ENCODE results near the gene PRELP. TPM values are rescaled to one million over a fixed set of nuclear protein-coding genes. Genes with fewer than 3 reads are reported as not detected.

The PRELP gene
- total RNA-seq, 1 donor from 2014 or later, result 0.05 TPM

DNA sequence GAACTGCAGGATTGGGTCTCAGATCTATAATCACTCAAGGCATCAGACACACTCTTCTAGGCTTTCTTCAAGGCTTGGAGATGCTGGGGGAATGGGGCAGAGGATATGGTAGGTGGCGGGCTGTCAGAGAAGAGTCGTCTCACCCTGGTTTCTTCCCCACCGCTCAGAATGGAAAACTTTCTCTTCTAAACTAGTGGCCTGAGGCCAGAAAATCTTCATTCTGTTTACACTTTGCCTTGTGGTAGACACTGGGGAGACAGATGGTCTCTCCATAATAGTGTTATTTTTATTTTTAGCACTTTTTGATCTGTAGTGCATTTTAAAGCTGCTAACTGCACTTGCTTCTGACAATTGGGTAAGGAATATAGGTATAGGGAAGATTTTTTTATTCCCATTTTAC is 2.6 kb downstream of the PRELP start:
- no peak for DNase-seq (ENCODE audit: low read depth)

DNA sequence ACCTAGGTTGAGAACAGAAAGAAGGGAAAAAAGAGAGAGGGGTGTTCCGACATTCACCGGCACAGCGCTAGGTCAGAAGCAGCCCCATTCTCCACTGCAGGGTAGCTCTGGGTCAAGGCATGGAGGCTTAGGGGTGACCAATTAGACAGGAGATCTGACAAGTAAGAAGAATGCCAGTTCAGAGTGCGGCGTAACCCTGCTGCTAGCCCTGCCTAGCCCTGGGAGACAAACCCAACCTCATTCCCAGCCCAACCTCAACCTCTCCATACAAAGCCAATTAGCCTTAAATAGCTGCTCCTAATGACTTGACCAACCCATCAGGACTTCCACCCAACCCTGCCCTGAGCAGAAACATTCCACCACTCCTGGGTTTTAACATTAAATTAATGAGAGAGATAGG is 3.4 kb downstream of the PRELP start:
- DNase-seq (ENCODE audit: low read depth), result no peak

DNA sequence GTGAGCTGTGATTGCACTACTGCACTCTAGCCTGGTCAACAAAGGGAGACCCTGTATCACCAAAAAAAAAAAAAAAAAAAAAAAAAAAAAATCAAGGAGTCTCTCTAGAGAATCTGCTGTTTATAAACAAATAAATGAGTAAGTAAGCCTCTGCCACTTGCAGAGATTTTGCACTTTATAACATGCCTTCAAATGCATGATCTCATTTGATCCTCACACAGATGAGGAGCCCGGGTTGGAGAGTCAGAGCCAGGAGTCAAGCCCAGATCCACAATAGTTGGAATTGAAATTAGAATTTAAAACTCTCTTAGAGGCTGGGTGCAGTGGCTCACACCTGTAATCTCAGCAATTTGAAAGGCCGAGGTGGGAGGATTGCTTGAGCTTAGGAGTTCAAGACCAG is 4.0 kb downstream of the PRELP start:
- no peak for DNase-seq (ENCODE audit: low read depth)

DNA sequence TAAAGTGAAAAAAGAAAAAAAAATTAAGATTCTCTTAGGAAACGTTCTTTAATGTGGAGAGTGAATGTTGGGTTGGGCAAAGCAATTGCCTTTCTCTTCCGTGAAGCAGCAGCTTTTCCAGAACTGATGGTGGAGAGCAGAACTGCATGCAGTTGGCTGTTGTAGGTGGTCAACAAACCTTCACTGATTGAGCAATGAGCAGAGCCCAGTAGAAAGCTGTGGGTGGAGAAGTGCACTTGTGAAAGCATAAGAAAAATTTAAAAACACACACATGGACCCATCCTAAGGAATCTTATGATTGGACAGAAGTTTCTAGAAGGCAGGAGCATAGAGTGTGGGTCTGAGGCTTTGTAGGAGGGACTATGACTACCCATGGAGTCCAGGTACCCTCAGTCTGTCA is 4.5 kb downstream of the PRELP start:
- DNase-seq (ENCODE audit: low read depth), result peak; percentile 22

DNA sequence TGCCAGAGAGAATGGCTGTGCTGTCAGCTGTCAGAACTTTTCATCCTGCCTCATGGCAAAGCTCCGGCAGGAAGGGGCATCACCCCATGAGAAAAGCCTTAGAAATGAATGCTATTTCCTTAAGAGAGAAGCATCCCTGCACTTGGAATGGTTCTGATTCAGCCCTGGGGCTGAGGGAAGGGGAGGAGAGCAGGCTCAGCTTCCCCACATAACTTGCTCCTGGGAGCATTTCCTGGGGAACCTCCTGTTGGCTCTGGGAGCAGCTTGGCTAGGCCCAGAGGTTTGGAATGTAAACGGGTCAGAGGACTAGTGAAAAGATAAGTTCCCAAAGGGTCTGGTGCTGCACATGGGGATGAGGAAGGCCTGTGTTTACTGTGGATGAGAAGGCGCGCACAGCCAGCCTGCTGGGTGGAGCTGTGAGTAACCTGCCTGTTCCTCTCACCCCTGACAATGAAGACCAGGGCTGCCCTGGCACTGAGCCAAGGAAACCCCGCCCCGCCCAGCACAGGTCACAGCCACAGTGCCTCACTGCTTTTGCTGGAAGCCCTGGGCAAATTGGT is 5.0 kb downstream of the PRELP start:
- DNase-seq (ENCODE audit: low read depth), result peak; percentile 58

DNA sequence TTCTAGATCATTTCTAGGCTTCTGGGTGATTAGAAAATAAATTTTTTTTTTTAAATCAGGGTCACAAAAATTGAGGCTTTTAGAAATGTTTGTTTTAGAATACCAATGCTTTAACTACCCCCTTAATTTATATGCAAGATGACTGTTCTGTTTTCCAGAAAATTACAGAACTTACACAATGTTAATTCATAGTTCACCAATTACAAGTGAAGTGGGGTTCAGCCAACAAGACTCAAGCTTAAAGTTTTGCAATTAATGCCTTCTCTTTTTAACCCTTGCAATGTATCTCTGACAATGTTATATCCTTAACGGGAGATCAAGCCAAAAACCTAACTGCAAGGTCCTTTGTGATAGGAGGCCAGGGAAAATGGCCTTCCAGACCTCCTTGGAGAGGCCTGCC is 5.6 kb downstream of the PRELP start:
- DNase-seq (ENCODE audit: low read depth), result peak; percentile 38

DNA sequence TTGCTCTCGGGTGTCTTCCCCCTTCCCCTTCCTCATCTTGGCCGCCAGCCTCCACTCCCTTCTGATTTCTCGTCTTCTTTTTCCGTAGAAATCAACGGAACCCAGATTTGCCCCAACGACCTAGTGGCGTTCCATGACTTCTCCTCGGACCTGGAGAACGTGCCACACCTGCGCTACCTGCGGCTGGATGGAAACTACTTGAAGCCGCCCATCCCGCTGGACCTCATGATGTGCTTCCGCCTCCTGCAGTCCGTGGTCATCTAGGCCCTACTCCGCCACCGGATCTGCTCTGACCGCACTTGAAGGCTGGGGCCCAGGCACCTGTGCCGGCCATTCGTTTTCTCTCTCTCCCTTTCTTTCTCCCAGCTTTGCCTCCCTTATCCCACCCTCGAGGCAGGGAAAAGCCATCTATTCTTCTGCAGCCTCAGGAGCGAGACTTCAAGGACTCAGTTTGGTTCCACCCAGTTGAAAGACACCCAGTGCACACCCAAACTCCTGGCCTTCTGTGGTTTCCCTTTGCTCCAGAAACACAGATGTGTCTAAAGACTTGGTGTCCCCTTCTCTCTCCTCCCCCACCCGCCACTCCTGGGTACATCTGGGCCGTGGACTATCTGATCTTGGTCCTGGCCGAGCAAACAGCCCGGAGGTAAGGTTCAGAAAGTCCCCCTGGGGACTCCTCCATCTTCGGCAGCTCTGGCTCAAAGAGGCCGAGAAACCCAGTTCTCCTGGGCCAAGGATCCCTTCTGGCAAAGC is 11.2 kb downstream of the PRELP start:
- DNase-seq (ENCODE audit: low read depth), result no peak

DNA sequence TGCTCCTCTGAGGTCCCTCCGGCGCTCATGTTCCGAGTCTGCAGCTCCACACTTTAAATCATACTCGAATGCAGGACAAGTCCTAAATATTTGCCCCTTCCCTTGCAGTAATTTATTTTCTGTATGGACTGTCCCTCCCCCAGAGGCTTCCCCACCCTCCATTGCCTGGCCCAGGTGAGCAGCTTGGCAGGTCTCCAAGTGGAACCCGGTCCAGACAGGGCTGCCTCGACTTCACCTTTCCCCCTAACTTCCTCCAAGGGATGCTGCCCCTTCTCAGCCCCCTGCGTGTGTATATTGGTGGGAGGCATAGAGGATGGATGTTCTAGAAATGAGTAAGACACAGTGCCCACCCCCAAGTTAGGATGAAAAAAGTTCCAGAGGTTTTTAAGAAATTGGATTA is 12.9 kb downstream of the PRELP start:
- no peak for DNase-seq (ENCODE audit: low read depth)

DNA sequence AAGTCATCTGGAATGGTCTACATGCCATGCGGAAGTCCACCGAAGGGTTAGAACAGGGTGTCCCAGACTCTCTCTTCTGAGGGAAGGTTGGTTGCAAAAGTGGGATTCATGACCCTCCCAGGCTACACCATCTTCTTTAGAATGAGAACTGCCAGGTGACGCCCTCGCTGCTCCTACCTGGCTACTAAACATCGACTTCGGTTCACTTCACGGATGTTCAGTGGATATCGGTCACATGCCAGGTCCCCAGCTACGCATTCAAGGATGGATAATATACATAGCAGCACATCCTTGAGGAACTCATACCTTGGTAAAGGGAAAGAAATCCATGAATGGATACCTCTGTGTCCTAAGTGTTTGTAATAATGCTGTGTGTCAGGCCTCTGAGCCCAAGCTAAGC is 15.0 kb downstream of the PRELP start:
- no peak for DNase-seq (ENCODE audit: low read depth)

DNA sequence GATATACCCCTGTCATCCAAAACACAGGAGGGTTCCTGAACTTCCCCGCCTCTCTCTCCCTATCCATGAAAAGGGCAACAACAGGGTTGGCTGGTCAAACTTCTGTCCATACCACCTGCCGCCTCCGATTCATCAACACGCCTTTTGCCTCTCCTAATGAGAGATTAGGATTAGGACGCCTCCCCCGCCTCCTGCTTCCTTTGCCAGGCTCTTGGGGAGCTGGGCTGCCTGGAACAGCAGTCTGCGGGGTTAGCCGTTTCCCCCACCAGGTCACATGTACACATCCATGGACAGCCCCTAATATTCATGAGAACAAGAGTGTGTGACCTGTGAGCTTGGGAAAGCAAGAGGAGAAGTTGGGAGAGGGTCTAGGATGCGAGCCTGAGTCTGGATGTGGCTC is 16.1 kb downstream of the PRELP start:
- no peak for DNase-seq (ENCODE audit: low read depth)

DNA sequence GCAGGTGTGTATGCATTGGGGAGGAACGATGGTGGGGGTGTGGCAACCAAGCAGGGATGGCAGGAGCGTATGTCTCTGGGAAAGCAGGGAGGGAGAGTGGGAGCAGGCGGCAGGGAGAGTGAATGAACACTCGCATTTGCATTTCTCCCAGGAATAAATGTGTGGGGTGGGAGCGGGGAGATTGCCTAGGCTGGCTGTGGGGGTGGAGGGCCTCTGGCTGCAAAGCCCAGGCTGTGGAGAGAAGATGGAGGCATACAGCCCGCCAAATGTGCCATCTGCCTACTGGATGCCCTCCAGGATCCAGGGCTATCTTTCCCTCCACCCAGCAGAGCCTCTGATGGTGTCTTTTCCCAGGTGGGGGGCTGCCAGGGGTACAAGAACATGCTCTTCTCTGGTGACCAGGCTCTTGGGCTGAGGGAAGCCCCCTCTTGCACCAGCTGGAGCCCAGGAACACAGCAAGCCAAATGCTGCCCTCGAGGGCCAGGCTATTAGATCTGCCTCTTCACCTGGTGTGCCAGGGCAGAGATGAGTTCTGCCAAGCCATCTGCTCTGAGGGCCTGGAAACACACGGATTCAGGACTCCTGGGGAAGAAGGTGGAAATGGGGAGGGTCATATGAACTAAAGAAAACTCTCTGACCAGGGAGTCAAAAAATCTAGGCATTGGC is 16.6 kb downstream of the PRELP start:
- no peak for DNase-seq (ENCODE audit: low read depth)

DNA sequence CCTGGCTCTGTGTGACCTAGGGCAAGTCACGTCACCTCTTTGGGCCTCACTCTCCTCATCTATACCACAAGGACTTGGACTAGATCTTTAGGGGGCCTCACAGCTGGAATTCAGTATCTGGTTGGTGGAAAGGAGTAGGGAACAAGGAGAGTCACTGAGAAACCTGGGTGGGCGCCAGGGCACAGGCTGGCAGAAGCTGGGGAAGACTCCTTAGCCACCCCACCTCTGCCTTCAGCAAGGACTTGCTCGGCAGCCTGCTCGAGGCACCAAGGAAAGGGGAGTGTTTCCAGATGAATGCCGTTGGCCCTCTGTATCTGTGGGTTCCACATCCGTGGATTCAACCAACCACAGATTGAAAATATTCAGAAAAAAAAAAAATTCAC is 17.1 kb downstream of the PRELP start:
- DNase-seq (ENCODE audit: low read depth), result no peak

DNA sequence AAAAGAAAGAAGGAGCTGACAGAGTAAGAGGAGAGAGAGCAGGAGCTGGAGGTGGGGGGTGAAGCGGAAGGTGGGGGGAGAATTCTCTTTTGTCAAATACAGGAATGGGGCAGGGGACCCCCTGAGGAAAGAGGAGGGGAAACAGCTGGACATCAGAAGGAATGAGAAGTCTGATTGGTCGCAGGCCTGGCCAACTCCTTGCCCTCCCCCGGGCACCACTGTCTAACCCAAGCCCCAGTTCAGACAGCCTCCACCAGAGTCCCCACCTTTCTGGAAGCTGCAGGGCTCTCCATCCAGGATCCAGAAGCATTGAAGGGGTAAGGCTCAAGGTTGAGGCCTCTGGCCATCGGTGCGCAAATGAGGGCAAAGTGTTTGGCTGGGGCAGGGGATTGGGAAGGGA is 18.3 kb downstream of the PRELP start, which contains the start of gene OPTC:
Gene OPTC (plus strand): TSS at position 253 of the 400 bp plus-strand sequence. CDS start 1,853 bp downstream, outside the sequence.
- no peak for DNase-seq (ENCODE audit: low read depth)

DNA sequence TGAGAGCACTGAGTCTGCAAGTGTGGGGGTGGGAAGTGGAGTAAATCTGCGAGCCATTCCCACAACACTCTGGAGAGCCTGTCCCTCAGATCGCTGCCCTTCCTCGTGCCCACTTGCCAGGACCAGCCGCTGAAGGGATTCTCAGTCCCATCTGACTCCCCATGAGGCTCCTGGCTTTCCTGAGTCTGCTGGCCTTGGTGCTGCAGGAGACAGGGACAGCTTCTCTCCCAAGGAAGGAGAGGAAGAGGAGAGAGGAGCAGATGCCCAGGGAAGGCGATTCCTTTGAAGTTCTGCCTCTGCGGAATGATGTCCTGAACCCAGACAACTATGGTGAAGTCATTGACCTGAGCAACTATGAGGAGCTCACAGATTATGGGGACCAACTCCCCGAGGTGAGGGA is 20.2 kb downstream of the PRELP start:
- DNase-seq (ENCODE audit: low read depth), result no peak

DNA sequence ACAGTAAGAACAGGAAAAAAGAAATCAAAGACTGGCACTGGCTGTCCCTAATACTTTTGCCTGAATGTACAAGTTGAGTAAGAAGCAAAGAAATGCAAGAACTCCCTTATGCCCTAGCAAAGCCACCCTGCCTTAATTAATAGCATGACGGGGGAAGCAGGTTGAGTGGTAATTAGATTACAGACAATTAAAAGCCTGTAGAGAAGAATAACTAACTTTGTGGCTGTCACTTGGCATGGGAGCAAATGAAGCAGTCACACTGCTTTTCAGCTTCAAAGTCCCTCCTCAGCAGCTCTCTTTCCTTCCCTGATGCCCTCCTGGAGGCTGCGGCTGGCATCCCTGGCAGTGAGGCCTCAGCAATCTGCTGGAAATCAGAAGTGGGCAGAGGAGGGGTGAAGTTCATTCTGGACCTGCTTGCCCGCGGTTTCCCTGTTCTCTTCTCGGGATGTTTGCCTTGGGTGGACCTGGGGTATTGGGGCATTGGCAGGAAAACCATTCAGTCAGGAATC is 21.7 kb downstream of the PRELP start:
- DNase-seq (ENCODE audit: low read depth), result no peak

DNA sequence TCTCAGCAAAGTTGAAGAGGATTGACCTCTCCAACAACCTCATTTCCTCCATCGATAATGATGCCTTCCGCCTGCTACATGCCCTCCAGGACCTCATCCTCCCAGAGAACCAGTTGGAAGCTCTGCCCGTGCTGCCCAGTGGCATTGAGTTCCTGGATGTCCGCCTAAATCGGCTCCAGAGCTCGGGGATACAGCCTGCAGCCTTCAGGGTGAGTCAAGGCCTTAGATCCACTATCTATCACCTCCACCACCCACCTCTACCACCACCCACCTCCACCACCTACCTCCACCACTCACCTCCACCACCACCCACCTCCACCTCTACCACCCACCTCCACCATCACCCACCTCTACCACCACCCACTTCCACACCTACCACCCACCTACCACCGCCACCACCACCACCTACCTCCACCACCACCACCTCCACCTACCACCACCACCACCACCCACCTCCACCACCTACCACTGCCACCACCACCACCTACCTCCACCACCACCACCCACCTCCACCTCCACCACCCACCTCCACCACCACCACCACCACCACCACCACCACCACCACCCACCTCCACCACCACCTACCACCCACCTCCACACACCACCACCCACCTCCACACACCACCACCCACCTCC is 24.2 kb downstream of the PRELP start:
- no peak for DNase-seq (ENCODE audit: low read depth)

DNA sequence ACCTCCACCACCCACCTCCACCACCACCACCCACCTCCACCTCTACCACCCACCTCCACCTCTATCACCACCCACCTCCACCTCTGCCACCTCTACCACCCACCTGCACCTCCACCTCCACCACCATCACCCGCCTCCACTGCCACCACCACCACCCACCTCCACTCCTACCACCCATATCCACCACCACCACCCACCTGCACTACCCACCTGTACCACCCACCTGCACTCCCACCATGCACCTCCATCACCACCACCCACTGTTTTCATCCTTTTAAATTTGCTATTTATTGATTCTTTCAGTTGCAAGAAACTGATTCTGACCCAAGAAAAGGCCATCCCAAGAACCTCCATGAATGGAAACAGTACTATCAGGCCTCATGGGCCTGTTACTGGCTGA is 24.7 kb downstream of the PRELP start:
- no peak for DNase-seq (ENCODE audit: low read depth)

DNA sequence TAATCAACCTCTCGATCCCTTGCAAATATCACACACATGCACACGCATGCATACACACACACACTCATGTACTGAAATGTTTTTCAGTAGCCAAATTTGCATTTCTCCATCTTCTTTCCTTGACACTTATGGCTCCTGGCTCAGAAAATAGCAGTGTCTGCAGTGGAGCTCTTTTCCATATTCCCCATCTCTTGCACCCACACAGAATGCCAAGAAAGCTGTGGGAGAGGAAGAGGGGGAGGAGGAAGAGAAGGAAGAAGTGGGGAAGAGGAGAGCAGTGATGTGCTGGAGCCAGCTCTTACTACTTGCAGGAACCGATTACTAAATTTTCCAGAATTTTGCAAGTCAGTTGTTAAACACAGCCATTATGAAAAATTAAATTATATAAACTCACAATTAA is 28.2 kb downstream of the PRELP start:
- no peak for DNase-seq (ENCODE audit: low read depth)

DNA sequence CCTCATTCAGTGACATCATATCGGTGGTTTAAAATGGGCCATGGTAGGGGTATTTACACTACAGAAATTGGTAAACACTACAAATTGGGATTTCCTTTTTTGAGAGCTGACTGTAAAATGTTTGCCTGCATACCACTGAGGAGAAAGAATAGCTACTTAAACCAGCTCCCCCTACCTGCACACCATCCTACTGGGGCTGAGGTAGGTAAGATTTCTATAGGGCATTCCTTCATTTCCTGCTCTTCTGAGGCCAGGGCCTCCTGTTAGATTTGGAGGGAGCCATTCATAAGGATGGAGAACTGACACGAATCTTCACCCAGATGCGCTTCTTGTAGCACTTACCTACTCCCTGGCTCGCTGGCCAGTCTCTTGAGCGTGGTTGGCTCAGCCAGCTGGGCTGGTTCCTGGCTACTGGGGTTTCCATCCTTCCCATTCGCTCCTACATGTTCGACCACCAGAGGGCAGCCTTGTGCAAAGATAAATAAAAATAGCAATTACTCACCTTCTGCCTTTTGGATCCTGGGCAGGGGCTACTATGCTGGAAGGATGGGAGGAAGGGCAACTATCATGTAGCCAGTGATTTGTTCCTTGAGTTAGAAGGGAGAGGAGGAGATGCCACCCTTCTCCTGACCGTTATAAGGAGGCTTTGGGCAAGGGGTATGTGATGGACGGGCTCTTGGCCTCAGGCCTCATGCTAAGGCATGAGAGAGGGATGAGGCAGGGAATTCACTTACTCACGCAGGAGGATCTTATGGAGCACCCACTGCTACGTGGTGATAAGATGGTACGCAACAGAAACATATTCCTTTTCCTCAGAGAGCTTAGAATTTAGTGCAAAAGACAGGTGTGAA is 29.0 kb downstream of the PRELP start:
- DNase-seq (ENCODE audit: low read depth), result peak; percentile 61

DNA sequence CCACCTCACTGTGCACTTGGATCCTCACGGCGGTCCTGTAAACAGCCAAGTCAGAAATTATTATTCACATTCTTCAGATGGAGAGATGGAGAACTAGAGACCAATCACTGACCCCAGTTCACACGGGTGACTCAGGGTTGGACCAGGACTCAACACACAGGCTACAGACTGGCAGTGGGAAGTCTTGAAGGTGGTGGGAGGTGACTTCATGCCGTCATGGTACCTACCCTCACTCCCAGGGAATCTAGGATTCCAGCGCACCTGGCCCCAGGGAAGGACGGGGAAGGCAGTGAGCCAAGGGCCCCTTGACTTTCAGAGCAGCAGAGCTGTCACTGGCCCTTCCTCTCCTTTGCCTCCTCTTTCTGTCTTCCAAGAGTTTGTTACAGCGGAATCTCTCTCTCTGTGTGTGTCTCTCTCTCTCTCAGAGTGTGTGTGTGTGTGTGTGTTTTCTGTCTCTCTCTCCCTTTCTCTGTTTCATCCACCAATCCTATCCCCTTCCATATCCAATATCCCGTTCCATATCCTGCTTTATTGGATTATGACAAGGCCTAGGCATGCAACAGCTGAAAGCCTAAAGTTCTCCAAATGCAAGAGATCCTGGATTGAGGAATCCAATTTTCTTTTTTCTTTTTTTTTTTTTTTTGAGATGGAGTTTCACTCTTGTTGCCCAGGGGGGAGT is 30.1 kb downstream of the PRELP start:
- DNase-seq (ENCODE audit: low read depth), result no peak
